Ascending aorta (tissue), 2 donors: ENCODE data around the gene DVL3. TPM values are rescaled to one million over a fixed set of nuclear protein-coding genes. Genes with fewer than 3 reads are reported as not detected.

Source experiments
- DNase-seq, 2 donors: peaks; one replicate each; pipeline ENCODE4 v3.0.0-alpha.2; 2019; ENCODE audit warnings: low spot score in 2 of 2
- H3K27ac ChIP-seq, 2 donors: fragments of 200-600 bp; sonication (generic); one replicate each; pipeline ENCODE4 v1.5.1; 2016 to 2017; ENCODE audit warnings: mild to moderate bottlenecking in 1 of 2
- H3K27me3 ChIP-seq: fragments of 200-600 bp; sonication (generic); one replicate; pipeline ENCODE4 v1.5.1; 2017
- H3K36me3 ChIP-seq, 2 donors: fragments of 200-600 bp; sonication (generic); one replicate each; pipeline ENCODE4 v1.5.1; 2016
- H3K4me1 ChIP-seq, 2 donors: fragments of 200-600 bp; sonication (generic); one replicate each; pipeline ENCODE4 v1.5.1; 2016 to 2017; ENCODE audit warnings: mild to moderate bottlenecking in 1 of 2
- H3K4me3 ChIP-seq, 2 donors: fragments of 200-600 bp; sonication (generic); one replicate each; pipeline ENCODE4 v1.5.1; 2016 to 2017; ENCODE audit warnings: mild to moderate bottlenecking in 1 of 2
- H3K9me3 ChIP-seq, 2 donors: fragments of 200-600 bp; sonication (generic); one replicate each; pipeline ENCODE4 v1.5.1; 2016
- intact Hi-C: fragments of 100-400 bp; cut with DNase I; formaldehyde crosslinking; loops from one replicate; pipeline ENCODE4 v1.15.1; 2023
- total RNA-seq: library from RNA; depleted of rRNA; stranded (reverse); fragments of >200 nt; gene quantifications from one replicate; pipeline ENCODE4 v1.1.0, GENCODE V29; 2016
- TF ChIP-seq, protein P1 (sequence below), 3 experiments: fragments of 200-600 bp in 2 of 3; fragments of 450-650 bp in 1 of 3; sonication (generic) in 2 of 3; IDR thresholded peaks; one replicate each; pipeline ENCODE4 v1.5.1; 2016 to 2019; ENCODE audit warnings: antibody characterized with exemption in 3 of 3, mild to moderate bottlenecking in 1 of 3, moderate library complexity in 1 of 3

The DVL3 gene
- total RNA-seq, 1 donor from 2014 or later = 36.6 TPM

DNA sequence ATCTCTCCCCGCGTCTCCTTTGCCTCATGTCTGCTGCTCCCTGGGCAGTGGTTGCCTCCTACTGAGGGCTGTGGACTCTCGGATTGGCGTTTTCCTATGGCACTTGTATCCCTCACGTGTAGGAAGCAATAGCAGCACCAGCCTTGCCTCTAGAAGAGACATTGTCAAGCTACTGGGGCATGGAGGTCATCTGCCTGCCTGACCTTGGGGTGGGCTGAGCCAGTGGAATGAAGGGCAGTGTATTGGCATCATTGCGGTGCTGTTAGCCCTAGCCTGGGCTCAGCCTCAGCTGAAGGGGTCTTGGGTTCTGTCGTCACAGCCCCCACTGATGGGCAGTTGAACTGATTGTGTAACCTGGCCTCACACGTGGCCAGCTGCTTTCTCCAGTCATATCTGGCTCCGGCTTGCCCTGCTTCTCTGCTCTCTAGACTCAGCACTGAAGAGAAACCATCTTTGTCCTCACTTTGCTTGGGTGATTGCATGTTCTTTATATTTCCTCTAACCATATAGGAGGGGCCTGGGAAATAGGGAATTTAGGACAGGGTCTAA is 38.9 kb downstream of the DVL3 start:
- TF ChIP-seq, protein P1, sequence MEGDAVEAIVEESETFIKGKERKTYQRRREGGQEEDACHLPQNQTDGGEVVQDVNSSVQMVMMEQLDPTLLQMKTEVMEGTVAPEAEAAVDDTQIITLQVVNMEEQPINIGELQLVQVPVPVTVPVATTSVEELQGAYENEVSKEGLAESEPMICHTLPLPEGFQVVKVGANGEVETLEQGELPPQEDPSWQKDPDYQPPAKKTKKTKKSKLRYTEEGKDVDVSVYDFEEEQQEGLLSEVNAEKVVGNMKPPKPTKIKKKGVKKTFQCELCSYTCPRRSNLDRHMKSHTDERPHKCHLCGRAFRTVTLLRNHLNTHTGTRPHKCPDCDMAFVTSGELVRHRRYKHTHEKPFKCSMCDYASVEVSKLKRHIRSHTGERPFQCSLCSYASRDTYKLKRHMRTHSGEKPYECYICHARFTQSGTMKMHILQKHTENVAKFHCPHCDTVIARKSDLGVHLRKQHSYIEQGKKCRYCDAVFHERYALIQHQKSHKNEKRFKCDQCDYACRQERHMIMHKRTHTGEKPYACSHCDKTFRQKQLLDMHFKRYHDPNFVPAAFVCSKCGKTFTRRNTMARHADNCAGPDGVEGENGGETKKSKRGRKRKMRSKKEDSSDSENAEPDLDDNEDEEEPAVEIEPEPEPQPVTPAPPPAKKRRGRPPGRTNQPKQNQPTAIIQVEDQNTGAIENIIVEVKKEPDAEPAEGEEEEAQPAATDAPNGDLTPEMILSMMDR (IDR thresholded peaks at IDR 0.05) = no peak
- Histone ChIP-seq H3K9me3 (no peaks in the 10 kb centered on the region), H3K36me3 (peaks cover 69 to 73% of the 10 kb centered on the region in 2 donors), H3K27ac (no peak overlapping the region), H3K4me3 (no peak overlapping the region), H3K27me3 (no peaks in the 10 kb centered on the region), H3K4me1 (no peaks in the 10 kb centered on the region)
- intact Hi-C loops = no loop called here
- DNase-seq = no peak

DNA sequence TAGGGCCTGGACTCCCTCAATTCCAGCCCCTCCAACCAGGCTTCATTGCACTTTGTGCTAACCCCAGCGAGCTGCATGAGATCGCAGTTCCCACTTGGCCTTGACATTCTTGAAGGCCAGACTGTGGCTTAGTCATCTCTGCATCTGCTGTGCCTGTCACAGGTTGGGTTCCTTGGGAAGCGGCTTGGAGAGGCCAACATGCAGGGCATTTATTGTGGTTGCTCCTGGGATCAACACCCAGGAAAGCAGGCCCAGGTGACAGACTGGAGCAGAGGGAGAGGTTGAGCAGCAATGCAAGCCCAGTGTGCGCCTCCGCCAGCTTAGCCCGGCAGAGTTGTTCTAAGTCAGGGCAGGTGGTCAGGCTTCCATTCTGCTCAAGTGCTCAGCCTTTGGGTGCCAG is 41.4 kb downstream of the DVL3 start:
- intact Hi-C loops = no loop called here
- TF ChIP-seq, protein P1 (IDR thresholded peaks at IDR 0.05) = no peak

DNA sequence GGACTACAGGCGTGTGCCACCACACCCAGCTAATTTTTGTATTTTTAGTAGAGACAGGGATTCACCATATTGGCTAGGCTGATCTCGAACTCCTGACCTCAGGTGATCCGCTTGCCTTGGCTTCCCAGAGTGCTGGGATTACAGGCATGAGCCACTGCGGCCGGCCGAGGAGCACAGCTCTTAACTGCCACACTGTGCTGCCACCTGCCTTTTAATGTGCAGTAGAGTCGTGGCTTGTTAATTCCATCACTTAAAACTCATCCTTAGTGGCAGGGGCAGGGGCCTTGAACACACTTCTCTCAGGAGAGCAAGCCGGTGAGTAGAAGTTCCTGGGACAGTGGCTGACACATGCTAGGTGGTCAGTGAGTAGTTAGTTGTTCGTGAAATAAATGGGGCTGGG is 43.3 kb downstream of the DVL3 start:
- Histone ChIP-seq H3K36me3 (peaks cover 24 to 28% of the 10 kb centered on the region in 2 donors), H3K4me1 (no peaks in the 10 kb centered on the region), H3K27me3 (no peaks in the 10 kb centered on the region), H3K9me3 (no peaks in the 10 kb centered on the region), H3K4me3 (no peak overlapping the region), H3K27ac (no peak overlapping the region)
- intact Hi-C loops = no loop called here
- TF ChIP-seq, protein P1 (IDR thresholded peaks at IDR 0.05) = no peak
- no peak for DNase-seq

More for the DNA sequence above, 41.4 kb downstream of the DVL3 start:
- DNase-seq = no peak
- H3K36me3 ChIP-seq = peaks cover 44 to 48% of the 10 kb centered on the region in 2 donors
- H3K9me3 ChIP-seq = no peaks in the 10 kb centered on the region
- H3K27me3 ChIP-seq = no peaks in the 10 kb centered on the region
- H3K27ac ChIP-seq = no peak overlapping the region
- no peaks in the 10 kb centered on the region for H3K4me1 ChIP-seq
- H3K4me3 ChIP-seq = no peak overlapping the region

DNA sequence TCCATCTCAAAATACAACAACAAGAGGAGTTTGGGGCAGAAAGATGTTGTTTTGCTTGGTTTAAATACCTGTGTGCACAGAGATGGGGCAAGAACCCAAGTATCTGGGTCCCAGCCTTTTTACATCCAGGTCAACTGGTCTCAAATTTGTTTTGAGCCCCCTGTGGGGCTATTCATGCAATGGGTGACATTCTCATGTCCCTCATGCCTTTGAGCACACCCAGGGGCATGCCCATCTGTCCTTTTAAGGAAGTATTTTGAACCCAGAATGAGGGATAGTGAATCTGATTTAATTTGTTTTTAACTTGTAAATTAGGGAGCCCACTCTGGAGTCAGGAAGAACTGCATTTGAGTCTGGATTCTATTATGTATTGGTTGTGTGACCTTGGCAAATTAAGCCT is 45.6 kb downstream of the DVL3 start:
- TF ChIP-seq, protein P1 (IDR thresholded peaks at IDR 0.05) = no peak
- H3K27me3 ChIP-seq = no peaks in the 10 kb centered on the region
- no peak for DNase-seq
- intact Hi-C loops = no loop called here
- peaks cover 5% of the 10 kb centered on the region in 2 donors for H3K36me3 ChIP-seq
- H3K4me1 ChIP-seq = no peaks in the 10 kb centered on the region
- no peak overlapping the region for H3K27ac ChIP-seq
- H3K9me3 ChIP-seq = no peaks in the 10 kb centered on the region
- no peak overlapping the region for H3K4me3 ChIP-seq

DNA sequence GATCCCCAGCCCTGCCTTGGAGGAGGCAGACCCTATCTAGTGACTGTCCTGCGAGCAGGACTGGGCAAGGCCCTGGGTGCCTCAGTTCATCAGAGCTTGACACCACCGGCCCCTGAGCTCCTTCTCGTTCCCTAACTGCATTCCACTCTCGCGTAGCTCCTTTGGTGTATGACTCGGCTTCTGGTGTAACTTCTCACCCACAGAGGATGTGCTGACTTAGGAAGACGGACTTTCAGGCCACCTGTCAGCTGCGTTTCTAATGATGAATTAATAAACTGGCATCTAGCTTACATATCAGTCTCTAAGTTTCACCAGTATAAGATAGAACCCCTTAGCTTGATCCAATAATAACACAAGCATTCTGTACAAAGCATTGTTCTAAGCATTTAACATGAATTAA is 48.3 kb downstream of the DVL3 start:
- no peaks in the 10 kb centered on the region for H3K4me1 ChIP-seq
- H3K36me3 ChIP-seq = no peaks in the 10 kb centered on the region
- H3K27ac ChIP-seq = no peak overlapping the region
- H3K9me3 ChIP-seq = no peaks in the 10 kb centered on the region
- no peak for DNase-seq
- H3K4me3 ChIP-seq = no peak overlapping the region
- TF ChIP-seq, protein P1 (IDR thresholded peaks at IDR 0.05) = no peak
- no peaks in the 10 kb centered on the region for H3K27me3 ChIP-seq
- intact Hi-C loops = no loop called here
